Activated T-cell treated with anti-CD3 and anti-CD28 coated beads, Interleukin-2, amount 50 U/mL, for 72 hours (primary cell): Measurements from ENCODE around the gene MAN1B1. TPM values are rescaled to one million over a fixed set of nuclear protein-coding genes. Genes with fewer than 3 reads are reported as not detected.
"Not testable (repeated sequence)": the region's sequence is repeated elsewhere in the genome, so short reads cannot be mapped to it uniquely, and the experiment has no call there.

Source experiments
- ATAC-seq, 2 donors: fragments of 150-1000 bp; cut with Tn5 transposase; replicated peaks in 1 of 2; 2 replicates each; pipeline ENCODE4 v1.10.0; 2021; ENCODE audit warnings: moderate library complexity in 2 of 2, mild to moderate bottlenecking in 1 of 2
- DNase-seq, 2 donors: peaks; one replicate each; pipeline ENCODE4 v3.0.0; 2021 to 2022; ENCODE audit warnings: mixed read lengths in 1 of 2
- H3K27ac Mint-ChIP-seq: one replicate; pipeline ENCODE4 v1.8.0; 2022; ENCODE audit warnings: mild to moderate bottlenecking, moderate library complexity, mixed read lengths
- H3K27me3 Mint-ChIP-seq: one replicate; pipeline ENCODE4 v1.8.0; 2022; ENCODE audit warnings: low read depth, mixed read lengths
- H3K36me3 Mint-ChIP-seq, 2 donors: one replicate each; pipeline ENCODE4 v1.8.0; 2022; ENCODE audit warnings: mixed read lengths in 2 of 2, mild to moderate bottlenecking in 1 of 2; ENCODE audit not compliant: insufficient read depth in 2 of 2
- H3K4me1 Mint-ChIP-seq: one replicate; pipeline ENCODE4 v1.8.0; 2022; ENCODE audit warnings: low read depth, mixed read lengths
- H3K4me3 Mint-ChIP-seq, 2 donors: one replicate each; pipeline ENCODE4 v1.8.0; 2022; ENCODE audit warnings: mild to moderate bottlenecking in 2 of 2, mixed read lengths in 2 of 2, moderate library complexity in 2 of 2
- H3K9me3 Mint-ChIP-seq, 2 donors: one replicate each; pipeline ENCODE4 v1.8.0; 2022; ENCODE audit warnings: mixed read lengths in 2 of 2
- total RNA-seq, 2 donors: library from RNA; stranded (reverse); gene quantifications; one replicate each; pipeline ENCODE4 v1.2.3, GENCODE V29; 2022

MAN1B1 gene
- total RNA-seq, 2 donors from 2014 or later = 40.3 to 45.8 TPM

DNA sequence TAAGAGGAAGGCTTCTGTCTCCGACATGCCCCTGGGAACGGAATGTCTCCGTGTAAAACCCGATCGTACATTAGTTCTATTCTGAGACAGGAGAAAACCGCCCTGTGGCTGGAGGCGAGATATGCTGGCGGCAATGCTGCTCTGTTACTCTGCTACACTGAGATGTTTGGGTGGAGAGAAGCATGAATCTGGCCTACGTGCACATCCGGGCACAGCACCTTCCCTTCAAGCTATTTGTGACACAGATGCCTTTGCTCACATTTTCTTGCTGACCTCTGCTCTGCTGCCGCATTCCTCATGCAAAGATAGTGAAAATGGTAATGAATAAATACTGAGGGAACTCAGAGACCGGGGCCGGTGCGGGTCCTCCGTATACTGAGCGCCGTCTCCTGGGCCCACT is 29.9 kb downstream of the MAN1B1 start:
- no peaks in the 10 kb centered on the region for H3K9me3 Mint-ChIP-seq
- ATAC-seq (no peak), DNase-seq (no peak)
- H3K4me1 Mint-ChIP-seq = peaks cover 13% of the 10 kb centered on the region
- no peaks in the 10 kb centered on the region for H3K27me3 Mint-ChIP-seq
- peaks cover 0 to 1% of the 10 kb centered on the region in 2 donors for H3K36me3 Mint-ChIP-seq
- peak overlapping the region in 1 of 2 donors; percentile 8 for H3K4me3 Mint-ChIP-seq
- H3K27ac Mint-ChIP-seq = no peak overlapping the region

- peaks cover 0 to 1% of the 10 kb centered on the region in 2 donors for H3K36me3 Mint-ChIP-seq
- H3K27me3 Mint-ChIP-seq = no peaks in the 10 kb centered on the region
- no peak overlapping the region for H3K27ac Mint-ChIP-seq
- no peak for DNase-seq
- no peaks in the 10 kb centered on the region for H3K9me3 Mint-ChIP-seq
- ATAC-seq = no peak
- peaks cover 18% of the 10 kb centered on the region for H3K4me1 Mint-ChIP-seq
- H3K4me3 Mint-ChIP-seq = peak overlapping the region in 1 of 2 donors; percentile 9
Observed at GRCh38 chr9:137117269-137117731, 30.5 kb downstream of the MAN1B1 start.

DNA sequence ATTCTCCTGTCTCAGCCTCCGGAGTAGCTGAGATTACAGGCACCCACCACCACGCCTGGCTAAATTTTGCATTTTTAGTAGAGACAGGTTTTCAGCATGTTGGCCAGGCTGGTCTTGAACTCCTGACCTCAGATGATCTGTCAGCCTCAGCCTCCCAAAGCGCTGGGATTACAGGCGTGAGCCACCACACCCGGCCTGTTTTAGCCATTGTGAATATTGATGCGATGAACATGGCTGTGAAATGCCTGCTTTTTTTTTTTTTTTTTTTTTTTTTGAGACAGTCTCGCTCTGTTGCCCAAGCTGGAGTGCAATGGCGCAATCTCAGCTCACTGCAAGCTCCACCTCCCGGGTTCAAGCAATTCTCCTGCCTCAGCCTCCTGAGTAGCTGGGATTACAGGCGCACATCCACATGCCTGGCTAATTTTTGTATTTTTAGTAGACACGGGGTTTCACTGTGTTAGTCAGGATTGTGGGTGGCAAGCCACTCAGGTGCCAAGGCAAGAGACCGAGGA is 31.4 kb downstream of the MAN1B1 start:
- H3K9me3 Mint-ChIP-seq, DNase-seq, H3K36me3 Mint-ChIP-seq, H3K4me3 Mint-ChIP-seq, H3K27me3 Mint-ChIP-seq, H3K27ac Mint-ChIP-seq, ATAC-seq: not testable (repeated sequence)
- peaks cover 22% of the 10 kb centered on the region for H3K4me1 Mint-ChIP-seq

GRCh38 chr9:137121927-137122795 is 35.4 kb downstream of the MAN1B1 start:
- ATAC-seq, H3K27me3 Mint-ChIP-seq, H3K36me3 Mint-ChIP-seq, DNase-seq, H3K27ac Mint-ChIP-seq, H3K4me3 Mint-ChIP-seq, H3K9me3 Mint-ChIP-seq: not testable (repeated sequence)
- H3K4me1 Mint-ChIP-seq = peaks cover 31% of the 10 kb centered on the region

DNA sequence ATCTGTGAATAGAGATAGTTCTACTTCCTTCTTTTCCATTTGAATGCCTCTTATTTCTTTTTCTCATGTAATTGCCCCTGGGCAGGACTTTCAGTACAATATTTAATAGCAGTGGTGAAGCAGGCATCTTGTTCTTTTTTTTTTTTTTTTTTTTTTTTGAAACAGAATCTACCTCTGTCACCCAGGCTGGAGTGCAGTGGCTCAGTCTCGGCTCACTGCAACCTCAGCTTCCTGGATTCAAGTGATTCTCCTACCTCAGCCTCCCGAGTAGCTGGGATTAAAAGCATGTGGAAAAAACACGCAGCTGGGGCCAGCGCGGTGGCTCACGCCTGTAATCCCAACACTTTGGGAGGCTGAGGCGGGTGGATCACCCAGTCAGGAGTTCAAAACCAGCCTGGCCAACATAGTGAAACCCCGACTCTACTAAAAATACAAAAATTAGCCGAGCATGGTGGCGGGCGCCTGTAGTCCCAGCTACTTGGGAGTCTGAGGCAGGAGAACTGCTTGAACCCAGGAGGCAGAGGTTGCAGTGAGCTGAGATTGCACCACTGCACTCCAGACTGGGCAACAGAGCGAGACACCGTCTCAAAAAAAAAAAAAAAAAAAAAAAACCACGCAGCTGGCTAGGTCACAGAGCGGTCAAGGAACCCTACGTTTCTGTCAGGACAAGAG is 36.1 kb downstream of the MAN1B1 start:
- not testable (repeated sequence) for ATAC-seq, H3K4me3 Mint-ChIP-seq, H3K27ac Mint-ChIP-seq, DNase-seq, H3K36me3 Mint-ChIP-seq, H3K27me3 Mint-ChIP-seq, H3K9me3 Mint-ChIP-seq
- peaks cover 37% of the 10 kb centered on the region for H3K4me1 Mint-ChIP-seq

- Mint-ChIP-seq H3K4me1 (peaks cover 43% of the 10 kb centered on the region), H3K4me3 (no peak overlapping the region), H3K9me3 (no peaks in the 10 kb centered on the region), H3K36me3 (no peaks in the 10 kb centered on the region), H3K27me3 (no peaks in the 10 kb centered on the region), H3K27ac (no peak overlapping the region)
- ATAC-seq (no peak), DNase-seq (no peak)
Observed at GRCh38 chr9:137123468-137123837, 36.7 kb downstream of the MAN1B1 start.

GRCh38 chr9:137123952-137124462 is 37.2 kb downstream of the MAN1B1 start:
- H3K27ac Mint-ChIP-seq, H3K4me3 Mint-ChIP-seq, H3K36me3 Mint-ChIP-seq, ATAC-seq, DNase-seq, H3K9me3 Mint-ChIP-seq, H3K27me3 Mint-ChIP-seq: not testable (repeated sequence)
- H3K4me1 Mint-ChIP-seq = peaks cover 45% of the 10 kb centered on the region

DNA sequence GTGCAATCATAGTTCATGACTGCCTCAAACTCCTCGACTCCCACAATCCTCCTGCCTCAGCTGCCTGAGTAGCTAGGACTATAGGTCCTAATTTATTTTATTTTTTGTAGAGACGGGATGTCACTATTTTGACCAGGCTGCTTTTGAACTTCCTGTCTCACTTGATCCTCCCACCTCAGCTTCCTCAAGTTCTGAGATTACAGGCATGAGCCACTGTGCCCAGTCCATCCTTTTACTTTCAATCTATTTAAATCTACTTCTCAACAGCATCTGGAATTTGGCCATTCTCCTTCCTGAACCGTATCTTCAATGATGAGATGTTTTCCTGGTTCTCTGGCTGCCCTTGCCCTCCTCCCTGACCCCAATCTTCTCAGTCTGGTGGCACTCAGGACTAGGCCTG is 40.0 kb downstream of the MAN1B1 start:
- no peak for DNase-seq
- Mint-ChIP-seq H3K36me3 (peaks cover 0 to 2% of the 10 kb centered on the region in 2 donors), H3K27ac (peak overlapping the region; percentile 88), H3K9me3 (no peaks in the 10 kb centered on the region), H3K27me3 (no peaks in the 10 kb centered on the region), H3K4me3 (peak overlapping the region; percentile 92 to 97), H3K4me1 (peaks cover 44% of the 10 kb centered on the region)
- ATAC-seq = no peak

- ATAC-seq = no peak
- peak overlapping the region; percentile 88 for H3K27ac Mint-ChIP-seq
Observed at GRCh38 chr9:137127301-137128157, 40.7 kb downstream of the MAN1B1 start.

GRCh38 chr9:137128158-137128861 is 41.5 kb downstream of the MAN1B1 start:
- peak overlapping the region; percentile 72 for H3K27ac Mint-ChIP-seq
- ATAC-seq = no peak
- H3K9me3 Mint-ChIP-seq = no peaks in the 10 kb centered on the region

More at GRCh38 chr9:137127301-137128157, 40.7 kb downstream of the MAN1B1 start:
- Mint-ChIP-seq H3K9me3 (no peaks in the 10 kb centered on the region), H3K4me3 (peak overlapping the region; percentile 92 to 97), H3K4me1 (peaks cover 36% of the 10 kb centered on the region), H3K36me3 (peaks cover 0 to 2% of the 10 kb centered on the region in 2 donors), H3K27me3 (no peaks in the 10 kb centered on the region)
- peak; percentile 35 to 43 for DNase-seq

DNA sequence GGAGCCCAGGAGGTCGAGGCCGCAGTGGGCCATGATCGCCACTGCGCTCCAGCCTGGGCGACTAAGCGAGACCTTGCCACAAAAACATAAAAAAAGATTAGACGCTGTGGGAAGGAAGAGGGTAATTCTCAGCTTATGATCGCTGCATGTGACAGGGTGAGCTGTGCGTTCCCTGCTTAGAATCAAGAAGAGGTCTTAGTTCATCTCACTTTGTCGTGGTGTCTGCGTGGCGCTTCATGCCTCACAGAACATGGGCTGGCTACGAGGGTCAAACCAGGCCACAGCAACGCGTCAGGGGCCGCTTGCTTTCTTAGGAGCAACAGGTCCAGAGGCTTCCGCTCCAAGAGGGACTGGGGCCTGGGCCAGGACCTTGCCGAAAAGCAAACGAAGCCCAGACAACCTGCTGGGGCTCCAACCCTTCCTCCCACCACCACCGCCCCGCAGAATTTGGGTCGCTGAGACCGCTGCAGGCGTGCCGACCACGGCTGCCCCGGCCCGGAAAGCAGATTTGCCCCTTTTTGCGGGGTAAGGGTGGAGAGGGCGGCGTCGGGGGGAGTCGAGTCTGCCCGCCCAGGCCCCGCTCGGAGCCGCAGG is 42.2 kb downstream of the MAN1B1 start:
- Mint-ChIP-seq H3K27ac (peak overlapping the region; percentile 72), H3K36me3 (peaks cover 0 to 2% of the 10 kb centered on the region in 2 donors), H3K4me1 (peaks cover 30% of the 10 kb centered on the region), H3K4me3 (peak overlapping the region; percentile 92 to 97), H3K27me3 (no peaks in the 10 kb centered on the region), H3K9me3 (no peaks in the 10 kb centered on the region)
- DNase-seq (peak; percentile 24 to 27), ATAC-seq (peak in 1 of 2 donors; percentile 1)

More at GRCh38 chr9:137128158-137128861, 41.5 kb downstream of the MAN1B1 start:
- Mint-ChIP-seq H3K36me3 (peaks cover 0 to 2% of the 10 kb centered on the region in 2 donors), H3K27me3 (no peaks in the 10 kb centered on the region), H3K4me3 (peak overlapping the region; percentile 92 to 97), H3K4me1 (peaks cover 34% of the 10 kb centered on the region)
- DNase-seq = peak; percentile 19 to 28
